Breast epithelium (tissue), 4 donors: ENCODE data around the gene PGA5. TPM values are rescaled to one million over a fixed set of nuclear protein-coding genes. Genes with fewer than 3 reads are reported as not detected.

Source experiments
- DNase-seq, 2 donors: peaks; one replicate each; pipeline ENCODE4 v3.0.0-alpha.2; 2019; ENCODE audit warnings: low spot score in 2 of 2
- H3K27ac ChIP-seq, 2 donors: fragments of 200-600 bp; sonication (generic) in 1 of 2; one replicate each; pipeline ENCODE4 v1.5.1; 2016 to 2019; ENCODE audit warnings: mild to moderate bottlenecking in 1 of 2
- H3K27me3 ChIP-seq, 2 donors: fragments of 200-600 bp; sonication (generic) in 1 of 2; one replicate each; pipeline versions ENCODE4 v1.5.1 to v1.6.0; 2017 to 2019; ENCODE audit warnings: control low read depth in 1 of 2, mild to moderate bottlenecking in 1 of 2
- H3K36me3 ChIP-seq: fragments of 200-600 bp; one replicate; pipeline ENCODE4 v1.5.1; 2019
- H3K4me1 ChIP-seq, 2 donors: fragments of 200-600 bp; sonication (generic); one replicate each; pipeline ENCODE4 v1.5.1; 2016 to 2019; ENCODE audit warnings: control low read depth in 1 of 2
- H3K4me3 ChIP-seq, 3 donors: fragments of 200-600 bp; sonication (generic); 1 replicate in 2 of 3; 2 replicates in 1 of 3; pipeline ENCODE4 v1.5.1; 2016 to 2019; ENCODE audit warnings: mild to moderate bottlenecking in 3 of 3, moderate library complexity in 2 of 3
- H3K9me3 ChIP-seq, 2 donors: fragments of 200-600 bp; sonication (generic) in 1 of 2; one replicate each; pipeline ENCODE4 v1.5.1; 2016 to 2019; ENCODE audit warnings: control low read depth in 1 of 2
- POLR2A ChIP-seq: fragments of 450-650 bp; IDR thresholded peaks from one replicate; pipeline ENCODE4 v1.6.1; 2016; ENCODE audit warnings: antibody characterized with exemption, mild to moderate bottlenecking, moderate library complexity
- POLR2AphosphoS5 ChIP-seq, 3 donors: sonication (generic); formaldehyde crosslinking; IDR thresholded peaks; one replicate each; pipeline ENCODE4 v1.6.1; 2017; ENCODE audit warnings: antibody characterized with exemption in 3 of 3
- intact Hi-C: fragments of 100-400 bp; cut with DNase I; formaldehyde crosslinking; loops from one replicate; pipeline ENCODE4 v1.15.1; 2023; ENCODE audit warnings: low total_unique reads
- total RNA-seq, 3 donors: library from RNA; depleted of rRNA; stranded (reverse); fragments of >200 nt; gene quantifications; one replicate each; pipeline ENCODE4 v1.1.0, GENCODE V29; 2016
- TF ChIP-seq, protein P1 (sequence below), 3 donors: fragments of 450-650 bp; IDR thresholded peaks; one replicate each; pipeline ENCODE4 v1.5.1; 2016 to 2017; ENCODE audit warnings: antibody characterized with exemption in 3 of 3, mild to moderate bottlenecking in 3 of 3, moderate library complexity in 3 of 3

Gene PGA5
- total RNA-seq, 3 donors from 2014 or later: 0.98 to 2.1 (median 1.6) TPM

DNA sequence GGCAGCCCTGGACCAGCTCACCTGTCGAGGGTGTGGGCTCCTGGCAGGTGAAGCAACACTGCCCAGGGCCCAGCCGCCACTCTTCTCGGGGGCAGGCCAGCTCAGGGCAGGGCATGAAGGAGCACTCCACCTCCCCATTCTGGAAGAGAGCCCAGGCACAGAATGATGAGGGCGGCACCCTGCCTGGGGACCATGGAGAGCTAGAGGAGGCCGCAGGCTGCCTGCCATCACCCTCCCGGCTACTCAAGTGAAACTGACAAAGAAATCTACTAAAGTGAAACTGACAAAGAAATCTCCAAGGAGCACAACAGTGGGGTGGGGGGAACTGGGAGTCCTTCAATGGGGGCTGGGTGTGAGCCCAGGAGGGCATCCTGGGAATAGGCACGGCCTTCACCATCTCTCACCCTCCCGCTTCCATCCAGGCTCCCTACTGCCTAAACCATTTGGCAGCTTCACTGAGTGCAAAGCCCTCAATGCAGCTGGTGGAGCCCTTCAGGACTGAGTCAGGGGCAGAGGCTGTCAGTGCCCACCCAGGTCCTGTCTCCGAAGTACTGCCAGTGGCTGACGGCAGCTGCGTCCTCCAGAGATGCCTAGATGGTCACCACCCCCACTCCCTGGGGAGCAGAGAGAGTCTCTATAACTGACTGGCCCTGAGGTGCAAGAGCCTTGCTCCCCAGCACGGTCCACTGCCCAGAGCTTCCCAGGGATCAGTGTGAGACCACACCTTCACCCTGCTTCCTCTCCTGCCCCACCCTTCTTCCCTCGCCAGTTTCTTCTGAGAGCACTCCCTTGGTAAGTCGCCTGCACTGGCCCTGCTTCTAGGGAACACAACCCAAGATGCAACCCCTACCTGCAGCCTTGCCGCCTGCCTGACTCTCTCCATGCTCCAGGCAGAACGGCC lies 32.5 kb downstream of the PGA5 start:
- TF ChIP-seq, protein P1, sequence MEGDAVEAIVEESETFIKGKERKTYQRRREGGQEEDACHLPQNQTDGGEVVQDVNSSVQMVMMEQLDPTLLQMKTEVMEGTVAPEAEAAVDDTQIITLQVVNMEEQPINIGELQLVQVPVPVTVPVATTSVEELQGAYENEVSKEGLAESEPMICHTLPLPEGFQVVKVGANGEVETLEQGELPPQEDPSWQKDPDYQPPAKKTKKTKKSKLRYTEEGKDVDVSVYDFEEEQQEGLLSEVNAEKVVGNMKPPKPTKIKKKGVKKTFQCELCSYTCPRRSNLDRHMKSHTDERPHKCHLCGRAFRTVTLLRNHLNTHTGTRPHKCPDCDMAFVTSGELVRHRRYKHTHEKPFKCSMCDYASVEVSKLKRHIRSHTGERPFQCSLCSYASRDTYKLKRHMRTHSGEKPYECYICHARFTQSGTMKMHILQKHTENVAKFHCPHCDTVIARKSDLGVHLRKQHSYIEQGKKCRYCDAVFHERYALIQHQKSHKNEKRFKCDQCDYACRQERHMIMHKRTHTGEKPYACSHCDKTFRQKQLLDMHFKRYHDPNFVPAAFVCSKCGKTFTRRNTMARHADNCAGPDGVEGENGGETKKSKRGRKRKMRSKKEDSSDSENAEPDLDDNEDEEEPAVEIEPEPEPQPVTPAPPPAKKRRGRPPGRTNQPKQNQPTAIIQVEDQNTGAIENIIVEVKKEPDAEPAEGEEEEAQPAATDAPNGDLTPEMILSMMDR (IDR thresholded peaks at IDR 0.05): no peak
- TF ChIP-seq POLR2AphosphoS5 (IDR thresholded peaks at IDR 0.05): no peak
- no peak for TF ChIP-seq POLR2A
- Histone ChIP-seq H3K9me3 (no peaks in the 10 kb centered on the region), H3K27me3 (no peaks in the 10 kb centered on the region), H3K4me1 (no peaks in the 10 kb centered on the region), H3K27ac (no peak overlapping the region), H3K4me3 (no peak overlapping the region), H3K36me3 (no peaks in the 10 kb centered on the region)
- no peak for DNase-seq
- intact Hi-C loops: no loop called here

DNA sequence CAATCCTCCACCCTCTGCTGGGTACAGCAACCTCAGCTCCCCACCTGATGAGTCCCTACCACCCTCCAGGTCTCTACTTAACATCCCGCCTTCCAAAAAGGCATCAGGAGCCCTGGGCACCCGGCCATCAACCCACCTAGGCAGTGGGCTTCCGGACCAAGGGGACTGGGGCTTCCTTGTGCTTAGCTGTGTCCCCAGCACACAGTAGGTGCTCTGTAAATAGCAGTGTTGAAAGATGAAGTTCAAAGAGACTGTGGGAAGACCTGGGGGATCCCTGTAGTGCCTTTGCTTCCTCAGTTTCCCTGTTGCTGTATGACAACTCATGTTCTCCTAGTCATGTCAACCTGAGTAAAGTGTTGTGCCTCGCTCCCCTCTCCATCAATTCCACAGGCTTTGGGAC lies 33.1 kb downstream of the PGA5 start:
- H3K4me1 ChIP-seq: no peaks in the 10 kb centered on the region
- intact Hi-C loops: no loop called here
- no peaks in the 10 kb centered on the region for H3K27me3 ChIP-seq
- DNase-seq: no peak
- H3K27ac ChIP-seq: no peak overlapping the region
- TF ChIP-seq, protein P1 (IDR thresholded peaks at IDR 0.05): no peak
- TF ChIP-seq POLR2A (no peak), POLR2AphosphoS5 (IDR thresholded peaks at IDR 0.05) (no peak)
- H3K4me3 ChIP-seq: no peak overlapping the region
- no peaks in the 10 kb centered on the region for H3K9me3 ChIP-seq
- H3K36me3 ChIP-seq: no peaks in the 10 kb centered on the region

DNA sequence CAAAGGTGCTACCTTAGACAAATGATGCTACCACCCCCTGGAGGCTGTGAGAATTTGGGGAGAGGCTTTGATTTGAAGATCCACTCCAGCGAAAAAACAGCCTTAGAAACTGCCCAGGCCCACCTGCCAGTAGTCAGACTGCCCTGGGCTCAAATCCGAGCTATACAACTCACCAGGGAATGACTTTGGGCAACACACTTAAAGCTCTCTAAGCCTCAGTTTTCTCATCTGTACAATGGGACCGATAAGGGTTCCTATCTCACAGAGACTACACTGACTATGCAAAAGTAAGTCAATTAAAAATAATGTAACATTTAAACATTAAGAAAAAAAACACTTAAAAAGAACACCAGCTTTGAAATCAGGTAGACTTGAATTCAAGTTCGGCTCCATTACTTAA lies 34.2 kb downstream of the PGA5 start:
- H3K36me3 ChIP-seq: no peaks in the 10 kb centered on the region

DNA sequence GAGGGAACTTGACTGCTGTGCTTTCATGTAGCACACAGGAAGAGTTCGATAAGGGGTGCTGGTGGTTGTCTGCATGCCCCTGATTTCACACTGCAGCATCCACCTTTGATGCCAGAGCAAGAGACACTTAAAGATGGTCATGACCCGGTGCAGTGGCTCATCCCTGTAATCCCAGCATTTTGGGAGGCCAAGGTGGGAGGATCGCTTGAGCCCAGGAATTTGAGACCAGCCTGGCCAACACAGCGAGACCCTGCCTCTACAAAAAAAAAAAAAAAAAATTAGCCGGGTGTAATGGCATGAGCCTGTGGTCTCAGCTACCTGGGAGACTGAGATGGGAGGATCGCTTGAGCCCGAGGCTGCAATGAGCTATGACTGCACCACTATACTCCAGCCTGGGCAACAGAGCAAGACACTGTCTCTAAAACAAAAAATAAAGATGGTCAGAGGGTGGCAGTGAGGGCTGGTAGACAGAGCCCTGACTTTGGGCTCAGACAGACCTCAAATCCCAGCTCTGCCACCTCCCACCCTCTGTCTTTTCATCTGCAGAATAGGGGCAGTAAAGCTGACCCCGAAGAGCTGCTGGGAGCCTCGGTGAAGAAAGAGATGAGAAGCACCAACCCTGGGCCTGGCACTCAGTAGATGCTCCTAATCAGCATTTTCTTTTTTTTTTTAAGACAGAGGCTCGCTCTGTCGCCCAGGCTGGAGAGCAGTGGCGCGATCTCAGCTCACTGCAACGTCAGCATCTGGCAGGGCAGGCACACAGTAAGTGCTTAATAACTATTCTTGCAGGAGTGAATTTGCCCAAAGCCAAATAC lies 36.4 kb downstream of the PGA5 start:
- intact Hi-C loops: no loop called here
- no peak overlapping the region for H3K4me3 ChIP-seq
- no peaks in the 10 kb centered on the region for H3K27me3 ChIP-seq
- H3K36me3 ChIP-seq: no peaks in the 10 kb centered on the region
- no peaks in the 10 kb centered on the region for H3K9me3 ChIP-seq
- H3K4me1 ChIP-seq: no peaks in the 10 kb centered on the region
- TF ChIP-seq, protein P1 (IDR thresholded peaks at IDR 0.05): no peak
- TF ChIP-seq POLR2A: no peak
- TF ChIP-seq POLR2AphosphoS5 (IDR thresholded peaks at IDR 0.05): no peak
- no peak overlapping the region for H3K27ac ChIP-seq
- DNase-seq: no peak

More for the DNA sequence above, 34.2 kb downstream of the PGA5 start:
- Histone ChIP-seq H3K4me3 (no peak overlapping the region), H3K4me1 (no peaks in the 10 kb centered on the region), H3K9me3 (no peaks in the 10 kb centered on the region), H3K27me3 (no peaks in the 10 kb centered on the region), H3K27ac (no peak overlapping the region)
- TF ChIP-seq POLR2AphosphoS5 (IDR thresholded peaks at IDR 0.05): no peak
- no peak for TF ChIP-seq POLR2A
- TF ChIP-seq, protein P1 (IDR thresholded peaks at IDR 0.05): no peak
- DNase-seq: no peak
- intact Hi-C loops: no loop called here
